ENCODE measurements around the gene CLEC2A. TPM values are rescaled to one million over a fixed set of nuclear protein-coding genes. Genes with fewer than 3 reads are reported as not detected.

The CLEC2A gene
- total RNA-seq, 1 experiment from 2014 or later = not detected

DNA sequence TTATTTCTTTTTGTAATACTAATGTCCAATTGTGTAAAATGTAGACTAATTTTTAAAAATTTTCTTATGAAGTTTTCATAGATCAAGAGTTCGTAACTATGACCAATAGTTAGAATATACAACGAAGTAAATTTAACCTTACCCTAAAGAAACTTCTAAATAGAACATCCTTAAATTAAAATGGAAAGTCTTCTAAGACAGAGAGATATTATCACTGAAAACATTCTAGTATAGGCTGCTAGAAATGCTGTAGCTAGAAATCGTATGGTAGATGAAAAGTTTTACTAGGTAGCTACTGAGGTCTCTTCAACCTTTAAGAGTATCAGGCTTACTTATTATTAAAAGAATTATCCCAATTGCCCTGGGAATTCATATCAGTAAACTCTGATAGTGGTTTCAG is 925 bp downstream of the CLEC2A start:
- Histone ChIP-seq H3K9ac (ENCODE audit: low read length) (no peak overlapping the region), H3K4me3 (replicated peaks in 1 of 2; ENCODE audit: low read depth in 1 of 2, low read length in 2 of 2) (no peak overlapping the region), H3K36me3 (ENCODE audit: control insufficient read depth in 1 of 2, insufficient read depth in 2 of 2, low read length in 2 of 2) (no peaks in the 10 kb centered on the region), H3K9me3 (ENCODE audit: control insufficient read depth in 1 of 2, insufficient read depth in 1 of 2, low read depth in 1 of 2, low read length in 2 of 2) (no peaks in the 10 kb centered on the region), H3K27ac (ENCODE audit: low read depth, low read length) (no peak overlapping the region), H3K27me3 (ENCODE audit: insufficient read depth, low read length) (peaks cover 38% of the 10 kb centered on the region), H3K79me2 (ENCODE audit: insufficient read depth, low read length) (no peaks in the 10 kb centered on the region), H3K9me2 (ENCODE audit: insufficient read depth) (no peaks in the 10 kb centered on the region), H3K4me1 (ENCODE audit: control insufficient read depth in 1 of 2, insufficient read depth in 2 of 2, low read length in 2 of 2) (no peaks in the 10 kb centered on the region), H4K20me1 (ENCODE audit: insufficient read depth) (no peaks in the 10 kb centered on the region), H2AFZ (ENCODE audit: low read depth, low read length, poor library complexity, severe bottlenecking) (no peak overlapping the region), H3K4me2 (ENCODE audit: low read length) (no peak overlapping the region)
- ATAC-seq (no peak), DNase-seq (ENCODE audit: low read depth, low spot score) (no peak)
- intact Hi-C loops (cut with micrococcal nuclease) = no loop called here
- ChIA-PET POLR2A (no interaction called here), RAD21 (ENCODE audit: low non-redundant PET in 1 of 2, low total read pairs in 2 of 2, uncharacterized antibody in 2 of 2, unreplicated experiment in 2 of 2) (no interaction called here), CTCF (interaction anchor here (1.5 kb wide), 1 partner anchor 9 kb away, joined by 5 read pairs; no protein-coding TSS in a partner anchor)
- no TSS peak for BruUV-seq (replicated peaks)
- TF ChIP-seq JUND (IDR thresholded peaks at IDR 0.05) (no peak), TCF7L2 (IDR thresholded peaks at IDR 0.05; ENCODE audit: borderline replicate concordance, extremely low read depth, insufficient read depth, insufficient read length) (no peak), EZH2phosphoT487 (IDR thresholded peaks at IDR 0.05; ENCODE audit: borderline replicate concordance) (no peak), FOSL1 (IDR thresholded peaks at IDR 0.05; ENCODE audit: low read depth) (no peak), ELF1 (IDR thresholded peaks at IDR 0.05; ENCODE audit: borderline replicate concordance, low read depth) (no peak), YY1 (IDR thresholded peaks at IDR 0.05; ENCODE audit: extremely low read depth, insufficient replicate concordance, low read depth, low read length) (no peak), RAD21 (IDR thresholded peaks at IDR 0.05; ENCODE audit: low read depth) (no peak), ZNF274 (IDR thresholded peaks at IDR 0.05; ENCODE audit: low read depth, low read length) (no peak)
- TF ChIP-seq, protein P1, sequence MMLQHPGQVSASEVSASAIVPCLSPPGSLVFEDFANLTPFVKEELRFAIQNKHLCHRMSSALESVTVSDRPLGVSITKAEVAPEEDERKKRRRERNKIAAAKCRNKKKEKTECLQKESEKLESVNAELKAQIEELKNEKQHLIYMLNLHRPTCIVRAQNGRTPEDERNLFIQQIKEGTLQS (IDR thresholded peaks at IDR 0.05) = no peak
- TF ChIP-seq, protein P2, sequence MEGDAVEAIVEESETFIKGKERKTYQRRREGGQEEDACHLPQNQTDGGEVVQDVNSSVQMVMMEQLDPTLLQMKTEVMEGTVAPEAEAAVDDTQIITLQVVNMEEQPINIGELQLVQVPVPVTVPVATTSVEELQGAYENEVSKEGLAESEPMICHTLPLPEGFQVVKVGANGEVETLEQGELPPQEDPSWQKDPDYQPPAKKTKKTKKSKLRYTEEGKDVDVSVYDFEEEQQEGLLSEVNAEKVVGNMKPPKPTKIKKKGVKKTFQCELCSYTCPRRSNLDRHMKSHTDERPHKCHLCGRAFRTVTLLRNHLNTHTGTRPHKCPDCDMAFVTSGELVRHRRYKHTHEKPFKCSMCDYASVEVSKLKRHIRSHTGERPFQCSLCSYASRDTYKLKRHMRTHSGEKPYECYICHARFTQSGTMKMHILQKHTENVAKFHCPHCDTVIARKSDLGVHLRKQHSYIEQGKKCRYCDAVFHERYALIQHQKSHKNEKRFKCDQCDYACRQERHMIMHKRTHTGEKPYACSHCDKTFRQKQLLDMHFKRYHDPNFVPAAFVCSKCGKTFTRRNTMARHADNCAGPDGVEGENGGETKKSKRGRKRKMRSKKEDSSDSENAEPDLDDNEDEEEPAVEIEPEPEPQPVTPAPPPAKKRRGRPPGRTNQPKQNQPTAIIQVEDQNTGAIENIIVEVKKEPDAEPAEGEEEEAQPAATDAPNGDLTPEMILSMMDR (IDR thresholded peaks at IDR 0.05 in 2 of 3, conservative IDR thresholded peaks at IDR 0.05 in 1 of 3; ENCODE audit: borderline replicate concordance in 1 of 3, insufficient read depth in 1 of 3, low read depth in 2 of 3, low read length in 2 of 3) = no peak
- TF ChIP-seq, protein P3, sequence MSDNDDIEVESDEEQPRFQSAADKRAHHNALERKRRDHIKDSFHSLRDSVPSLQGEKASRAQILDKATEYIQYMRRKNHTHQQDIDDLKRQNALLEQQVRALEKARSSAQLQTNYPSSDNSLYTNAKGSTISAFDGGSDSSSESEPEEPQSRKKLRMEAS (IDR thresholded peaks at IDR 0.05) = no peak
